DMS79 treated with DMSO at 0.1 percent for 48 hours (cell line): ENCODE data around the gene NEMP2.

Experiments used
- DNase-seq: peaks from one replicate; lab custom pipeline; 2025; lab: John Stamatoyannopoulos, UW

NEMP2 gene

GRCh38 chr2:190457256-190457655 lies 77.3 kb downstream of the NEMP2 start:
- DNase-seq, result no peak

GRCh38 chr2:190456833-190457232 lies 77.7 kb downstream of the NEMP2 start:
- DNase-seq, result no peak

- DNase-seq, result no peak
These were observed 79.0 kb downstream of the NEMP2 start for GRCh38 chr2:190455358-190456095.

- DNase-seq, result no peak
These were observed 79.7 kb downstream of the NEMP2 start for GRCh38 chr2:190454795-190455194.
